WTC11 (cell line): ENCODE data around the gene CREB3L1. TPM values are rescaled to one million over a fixed set of nuclear protein-coding genes. Genes with fewer than 3 reads are reported as not detected.

Source experiments
- ATAC-seq: fragments of 200-7000 bp; cut with Tn5 transposase; 2 replicates; pipeline ENCODE4 v1.10.0; 2021; ENCODE audit warnings: mild to moderate bottlenecking, moderate library complexity
- CTCF ChIA-PET: fragments of 300-600 bp; sonication (Branson Sonifier 250); formaldehyde crosslinking; loops from one replicate; lab custom pipeline; 2021; ENCODE audit warnings: antibody characterized with exemption; lab: Charles Lee
- POLR2A ChIA-PET: fragments of 350-600 bp; sonication (Branson Sonifier 250); formaldehyde crosslinking; loops from one replicate; lab custom pipeline; 2021; ENCODE audit warnings: antibody characterized with exemption; lab: Charles Lee
- DNase-seq: peaks from one replicate; pipeline ENCODE4 v3.0.0; 2021; ENCODE audit warnings: low spot score
- H3K27ac Mint-ChIP-seq: 2 replicates; pipeline ENCODE4 v1.8.0; 2021; ENCODE audit warnings: mixed read lengths
- H3K27me3 Mint-ChIP-seq: 2 replicates; pipeline ENCODE4 v1.8.0; 2021; ENCODE audit warnings: low read depth, mild to moderate bottlenecking, moderate library complexity, mixed read lengths
- H3K36me3 Mint-ChIP-seq: 2 replicates; pipeline ENCODE4 v1.8.0; 2021; ENCODE audit warnings: mixed read lengths
- H3K4me1 Mint-ChIP-seq: 2 replicates; pipeline ENCODE4 v1.8.0; 2022; ENCODE audit warnings: mixed read lengths
- H3K4me3 Mint-ChIP-seq: 2 replicates; pipeline ENCODE4 v1.8.0; 2021; ENCODE audit warnings: mild to moderate bottlenecking, moderate library complexity, mixed read lengths
- H3K9me3 Mint-ChIP-seq: 2 replicates; pipeline ENCODE4 v1.8.0; 2021; ENCODE audit warnings: mixed read lengths
- ATF1 ChIP-seq: sonication (generic); formaldehyde crosslinking; IDR thresholded peaks from 2 replicates; pipeline ENCODE4 v1.8.1; 2023; ENCODE audit warnings: mild to moderate bottlenecking, moderate library complexity, missing genetic modification reagents
- ATF2 ChIP-seq: sonication (generic); formaldehyde crosslinking; IDR thresholded peaks from 2 replicates; pipeline ENCODE4 v1.8.1; 2022; ENCODE audit warnings: low read depth, missing genetic modification reagents, borderline replicate concordance
- ATF3 ChIP-seq: sonication (generic); formaldehyde crosslinking; conservative IDR thresholded peaks from 2 replicates; pipeline ENCODE4 v1.8.1; 2022; ENCODE audit warnings: mild to moderate bottlenecking, missing genetic modification reagents
- CBFB ChIP-seq: sonication (generic); formaldehyde crosslinking; IDR thresholded peaks from 2 replicates; pipeline ENCODE4 v1.8.1; 2022; ENCODE audit warnings: mild to moderate bottlenecking, low read depth, missing genetic modification reagents
- HMGA2 ChIP-seq: fragments of 250-450 bp; sonication (Bioruptor Pico); IDR thresholded peaks from 2 replicates; pipeline ENCODE4 v1.4.0; 2021; ENCODE audit warnings: mild to moderate bottlenecking, moderate library complexity
- IRF1 ChIP-seq: sonication (generic); formaldehyde crosslinking; IDR thresholded peaks from 2 replicates; pipeline ENCODE4 v1.8.0; 2023; ENCODE audit warnings: missing genetic modification reagents
- NFYB ChIP-seq: sonication (generic); formaldehyde crosslinking; conservative IDR thresholded peaks from 2 replicates; pipeline ENCODE4 v1.8.0; 2022; ENCODE audit warnings: low read depth, missing genetic modification reagents
- NR2C2 ChIP-seq: sonication (generic); formaldehyde crosslinking; IDR thresholded peaks from 2 replicates; pipeline ENCODE4 v1.8.0; 2022; ENCODE audit warnings: mild to moderate bottlenecking, missing genetic modification reagents
- RELA ChIP-seq: sonication (generic); formaldehyde crosslinking; IDR thresholded peaks from 2 replicates; pipeline ENCODE4 v1.8.1; 2022; ENCODE audit warnings: missing genetic modification reagents, mild to moderate bottlenecking, borderline replicate concordance
- RORB ChIP-seq: fragments of 250-450 bp; sonication (Bioruptor Pico); IDR thresholded peaks from 2 replicates; pipeline ENCODE4 v1.9.0; 2021; ENCODE audit warnings: mild to moderate bottlenecking
- ZMAT4 ChIP-seq: fragments of 250-450 bp; sonication (Bioruptor Pico); IDR thresholded peaks from 2 replicates; pipeline ENCODE4 v1.9.0; 2021; ENCODE audit warnings: mild to moderate bottlenecking
- ZNF219 ChIP-seq: sonication (generic); formaldehyde crosslinking; IDR thresholded peaks from 2 replicates; pipeline ENCODE4 v1.8.0; 2023; ENCODE audit warnings: missing genetic modification reagents, mild to moderate bottlenecking, borderline replicate concordance
- ZNF232 ChIP-seq: sonication (generic); formaldehyde crosslinking; IDR thresholded peaks from 2 replicates; pipeline ENCODE4 v1.8.0; 2022; ENCODE audit warnings: mild to moderate bottlenecking, missing genetic modification reagents
- ZNF416 ChIP-seq: fragments of 250-450 bp; sonication (Bioruptor Pico); IDR thresholded peaks from 2 replicates; pipeline ENCODE4 v1.9.0; 2021; ENCODE audit warnings: mild to moderate bottlenecking, inconsistent platforms
- ZNF423 ChIP-seq: fragments of 250-450 bp; sonication (Bioruptor Pico); IDR thresholded peaks from 2 replicates; pipeline ENCODE4 v2.1.2; 2022; ENCODE audit warnings: mild to moderate bottlenecking, moderate library complexity
- total RNA-seq: library from RNA; stranded (reverse); gene quantifications from 3 replicates; pipeline ENCODE4 v1.2.3, GENCODE V29; 2021
- TF ChIP-seq, protein P1 (sequence below): sonication (generic); formaldehyde crosslinking; IDR thresholded peaks from 2 replicates; pipeline ENCODE4 v1.8.0; 2022; ENCODE audit warnings: mild to moderate bottlenecking, missing genetic modification reagents
- TF ChIP-seq, protein P2 (sequence below): sonication (generic); formaldehyde crosslinking; IDR thresholded peaks from 2 replicates; pipeline ENCODE4 v1.8.1; 2022; ENCODE audit warnings: missing genetic modification reagents, borderline replicate concordance
- TF ChIP-seq, protein P3 (sequence below): sonication (generic); formaldehyde crosslinking; IDR thresholded peaks from 2 replicates; pipeline ENCODE4 v1.8.0; 2022; ENCODE audit warnings: mild to moderate bottlenecking, missing genetic modification reagents

Gene CREB3L1
- total RNA-seq, 1 experiment from 2014 or later: 10.9 TPM

DNA sequence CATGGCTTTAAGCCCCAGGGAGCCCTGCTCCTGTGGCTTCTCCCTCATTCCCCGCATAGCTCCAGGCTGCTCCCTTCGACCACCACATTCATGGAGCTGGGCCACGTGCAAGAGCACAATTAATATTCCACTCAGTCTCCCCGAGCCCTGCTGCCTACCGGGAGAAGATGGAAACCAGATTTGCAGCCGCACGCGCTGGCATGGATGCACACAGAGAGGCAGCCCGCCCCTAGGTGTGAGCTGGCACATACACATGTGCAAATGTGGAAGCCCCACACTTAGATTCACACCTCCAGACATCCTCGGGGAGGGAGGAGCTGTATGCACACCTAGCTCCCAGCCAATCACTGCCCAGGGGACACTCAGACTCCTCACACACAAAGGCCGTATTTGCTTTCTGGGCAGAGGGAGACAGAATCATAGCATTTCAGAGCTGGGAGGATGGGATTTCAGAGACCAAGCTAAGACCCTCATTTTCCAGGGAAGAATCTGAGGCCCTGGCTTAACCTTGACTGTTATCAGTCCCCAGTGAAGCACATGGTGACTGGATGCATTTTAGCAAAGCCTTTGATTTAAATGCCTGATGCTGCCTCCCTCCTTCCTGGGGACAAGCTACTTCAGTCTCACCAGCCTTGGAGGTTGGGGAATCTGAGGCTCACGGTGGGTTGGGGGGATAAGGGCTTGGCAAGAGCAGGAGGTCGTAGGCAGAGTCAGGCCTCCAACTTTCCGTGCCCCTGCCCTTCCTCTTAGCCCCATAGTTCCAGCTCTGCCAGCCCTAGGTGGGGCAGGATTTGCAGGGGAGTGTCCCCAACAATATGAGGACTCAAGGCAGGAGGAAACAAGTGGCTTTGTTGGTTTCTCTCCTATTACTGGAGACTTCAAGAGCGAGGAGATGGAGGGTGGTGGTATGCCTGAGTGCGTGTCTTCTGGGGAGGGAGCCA, 5.3 kb upstream of the CREB3L1 start:
- H3K4me3 Mint-ChIP-seq: no peak overlapping the region
- H3K4me1 Mint-ChIP-seq: peaks cover 22% of the 10 kb centered on the region
- no peak for DNase-seq

GRCh38 chr11:46272816-46273427, 4.5 kb upstream of the CREB3L1 start:
- H3K27ac Mint-ChIP-seq: peak overlapping the region; percentile 1; the same call in 1 of the 2 replicates
- H3K4me1 Mint-ChIP-seq: peaks cover 25% of the 10 kb centered on the region

More for the DNA sequence above, 5.3 kb upstream of the CREB3L1 start:
- Mint-ChIP-seq H3K27ac (peak overlapping the region; percentile 1; the same call in 1 of the 2 replicates), H3K9me3 (no peaks in the 10 kb centered on the region), H3K36me3 (no peaks in the 10 kb centered on the region), H3K27me3 (peaks cover 18% of the 10 kb centered on the region)
- ChIA-PET CTCF (interaction anchor here (0.8 to 3.7 kb wide), 12 partner anchors 18 to 400 kb away, joined by 3 to 23 read pairs (median 4); no protein-coding TSS in a partner anchor), POLR2A (interaction anchor here (1.0 to 1.7 kb wide), 2 partner anchors 19 to 29 kb away, joined by 3 to 6 read pairs; no protein-coding TSS in a partner anchor)
- peak; percentile 54 for ATAC-seq
- TF ChIP-seq ZNF423: peak; percentile 42; the same call in 1 of the 2 replicates
- TF ChIP-seq CBFB: no peak
- TF ChIP-seq, protein P1, sequence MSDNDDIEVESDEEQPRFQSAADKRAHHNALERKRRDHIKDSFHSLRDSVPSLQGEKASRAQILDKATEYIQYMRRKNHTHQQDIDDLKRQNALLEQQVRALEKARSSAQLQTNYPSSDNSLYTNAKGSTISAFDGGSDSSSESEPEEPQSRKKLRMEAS (CRISPR knock-in tag): peak; percentile 24; the same call in 1 of the 2 replicates
- TF ChIP-seq ZNF219 (CRISPR knock-in tag): no peak
- TF ChIP-seq RELA (CRISPR knock-in tag): no peak
- peak; percentile 55 for TF ChIP-seq NFYB (CRISPR knock-in tag)
- no peak for TF ChIP-seq ZNF232
- no peak for TF ChIP-seq ATF1

More at GRCh38 chr11:46272816-46273427, 4.5 kb upstream of the CREB3L1 start:
- CTCF ChIA-PET: interaction anchor here (0.6 to 3.7 kb wide), 10 partner anchors 8 to 401 kb away, joined by 3 to 23 read pairs (median 4); no protein-coding TSS in a partner anchor
- Mint-ChIP-seq H3K36me3 (no peaks in the 10 kb centered on the region), H3K27me3 (peaks cover 18% of the 10 kb centered on the region), H3K4me3 (no peak overlapping the region), H3K9me3 (no peaks in the 10 kb centered on the region)
- TF ChIP-seq ZNF416: no peak
- TF ChIP-seq RELA (CRISPR knock-in tag): no peak
- TF ChIP-seq, protein P2, sequence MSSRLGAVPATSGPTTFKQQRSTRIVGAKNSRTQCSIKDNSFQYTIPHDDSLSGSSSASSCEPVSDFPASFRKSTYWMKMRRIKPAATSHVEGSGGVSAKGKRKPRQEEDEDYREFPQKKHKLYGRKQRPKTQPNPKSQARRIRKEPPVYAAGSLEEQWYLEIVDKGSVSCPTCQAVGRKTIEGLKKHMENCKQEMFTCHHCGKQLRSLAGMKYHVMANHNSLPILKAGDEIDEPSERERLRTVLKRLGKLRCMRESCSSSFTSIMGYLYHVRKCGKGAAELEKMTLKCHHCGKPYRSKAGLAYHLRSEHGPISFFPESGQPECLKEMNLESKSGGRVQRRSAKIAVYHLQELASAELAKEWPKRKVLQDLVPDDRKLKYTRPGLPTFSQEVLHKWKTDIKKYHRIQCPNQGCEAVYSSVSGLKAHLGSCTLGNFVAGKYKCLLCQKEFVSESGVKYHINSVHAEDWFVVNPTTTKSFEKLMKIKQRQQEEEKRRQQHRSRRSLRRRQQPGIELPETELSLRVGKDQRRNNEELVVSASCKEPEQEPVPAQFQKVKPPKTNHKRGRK (CRISPR knock-in tag): no peak
- no peak for TF ChIP-seq HMGA2 (CRISPR knock-in tag)
- TF ChIP-seq NR2C2 (CRISPR knock-in tag): no peak
- no peak for TF ChIP-seq ZMAT4
- TF ChIP-seq IRF1: no peak
- no peak for TF ChIP-seq ATF1
- TF ChIP-seq, protein P3, sequence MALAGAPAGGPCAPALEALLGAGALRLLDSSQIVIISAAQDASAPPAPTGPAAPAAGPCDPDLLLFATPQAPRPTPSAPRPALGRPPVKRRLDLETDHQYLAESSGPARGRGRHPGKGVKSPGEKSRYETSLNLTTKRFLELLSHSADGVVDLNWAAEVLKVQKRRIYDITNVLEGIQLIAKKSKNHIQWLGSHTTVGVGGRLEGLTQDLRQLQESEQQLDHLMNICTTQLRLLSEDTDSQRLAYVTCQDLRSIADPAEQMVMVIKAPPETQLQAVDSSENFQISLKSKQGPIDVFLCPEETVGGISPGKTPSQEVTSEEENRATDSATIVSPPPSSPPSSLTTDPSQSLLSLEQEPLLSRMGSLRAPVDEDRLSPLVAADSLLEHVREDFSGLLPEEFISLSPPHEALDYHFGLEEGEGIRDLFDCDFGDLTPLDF (CRISPR knock-in tag): no peak
- TF ChIP-seq ATF3: no peak
- no peak for TF ChIP-seq RORB (CRISPR knock-in tag)
- no peak for TF ChIP-seq ATF2 (CRISPR knock-in tag)
- POLR2A ChIA-PET: interaction anchor here (1.7 kb wide), 1 partner anchor 18 kb away, joined by 6 read pairs; no protein-coding TSS in a partner anchor
- DNase-seq: no peak
- no peak for ATAC-seq
